A673 (cell line): ENCODE measurements around the gene IP6K1. TPM values are rescaled to one million over a fixed set of nuclear protein-coding genes. Genes with fewer than 3 reads are reported as not detected.

Source experiments
- BruUV-seq: library from RNA; stranded (reverse); fragments of 400-500 nt; replicated peaks from 2 replicates; lab custom pipeline; 2021; lab: Mats Ljungman, UMichigan
- CTCF ChIA-PET: fragments of 300-600 bp; sonication (Branson Sonifier 250); formaldehyde crosslinking; loops from one replicate; lab custom pipeline; 2022; ENCODE audit warnings: antibody characterized with exemption; lab: Charles Lee
- POLR2A ChIA-PET: fragments of 300-600 bp; sonication (Branson Sonifier 250); formaldehyde crosslinking; loops from one replicate; lab custom pipeline; 2022; ENCODE audit warnings: antibody characterized with exemption; ENCODE audit not compliant: low non-redundant PET; lab: Charles Lee
- DNase-seq: peaks from one replicate; pipeline ENCODE4 v3.0.0-alpha.2; 2015; ENCODE audit warnings: low spot score
- H3K27ac ChIP-seq: fragments of 200-600 bp; sonication (generic); 2 replicates; pipeline ENCODE4 v1.5.1; 2016; ENCODE audit warnings: mixed run types, low read depth, mild to moderate bottlenecking, mixed read lengths, antibody characterized with exemption, low read length; ENCODE audit not compliant: poor library complexity, severe bottlenecking
- H3K27me3 ChIP-seq: fragments of 200-600 bp; sonication (generic); replicated peaks from 2 replicates; pipeline ENCODE4 v1.6.1; 2017; ENCODE audit warnings: mixed run types, low read depth, mild to moderate bottlenecking, mixed read lengths, antibody characterized with exemption, low read length; ENCODE audit not compliant: insufficient read depth, poor library complexity
- H3K36me3 ChIP-seq: fragments of 200-600 bp; sonication (generic); 2 replicates; pipeline ENCODE4 v1.6.1; 2016; ENCODE audit warnings: mixed run types, mild to moderate bottlenecking, mixed read lengths, antibody characterized with exemption, low read length; ENCODE audit not compliant: insufficient read depth, poor library complexity, severe bottlenecking
- H3K4me1 ChIP-seq: fragments of 200-600 bp; sonication (generic); 2 replicates; pipeline ENCODE4 v1.6.1; 2017; ENCODE audit warnings: mixed run types, mild to moderate bottlenecking, mixed read lengths, antibody characterized with exemption, low read length; ENCODE audit not compliant: insufficient read depth, poor library complexity, severe bottlenecking
- H3K4me3 ChIP-seq: fragments of 200-600 bp; sonication (generic); 2 replicates; pipeline ENCODE4 v1.5.1; 2016; ENCODE audit warnings: low read depth, mixed run types, mild to moderate bottlenecking, mixed read lengths, low read length; ENCODE audit not compliant: poor library complexity, severe bottlenecking
- H3K9me3 ChIP-seq: fragments of 200-600 bp; sonication (generic); 2 replicates; pipeline ENCODE4 v1.6.1; 2016; ENCODE audit warnings: mixed run types, low read depth, mild to moderate bottlenecking, mixed read lengths, antibody characterized with exemption, low read length; ENCODE audit not compliant: poor library complexity, severe bottlenecking
- CTCF ChIP-seq: fragments of 300-800, 200-600 bp; sonication (generic); conservative IDR thresholded peaks from 2 replicates; pipeline ENCODE4 v1.5.1; 2017; ENCODE audit warnings: low read depth, mild to moderate bottlenecking, antibody characterized with exemption, low read length, moderate library complexity, mixed read lengths
- EZH2 ChIP-seq: fragments of 200-600 bp; sonication (generic); IDR thresholded peaks from 2 replicates; pipeline ENCODE4 v1.6.1; 2017; ENCODE audit warnings: borderline replicate concordance, low read depth, mild to moderate bottlenecking, mixed read lengths, antibody characterized with exemption, low read length; ENCODE audit not compliant: poor library complexity, severe bottlenecking
- intact Hi-C: fragments of 100-400 bp; cut with micrococcal nuclease; formaldehyde crosslinking; loops from one replicate; pipeline ENCODE4 v1.10.0; 2022; ENCODE audit not compliant: unreplicated experiment
- microRNA-seq: library from miRNA; unstranded; fragments of <30 nt; microRNA quantifications from one replicate; pipeline ENCODE4 v1.2.0, GENCODE V29; 2021
- total RNA-seq: library from RNA; stranded (reverse); gene quantifications from 2 replicates; pipeline ENCODE4 v1.2.3, GENCODE V29; 2021

Gene IP6K1
- total RNA-seq, 1 experiment from 2014 or later: 29.0 TPM

GRCh38 chr3:49674497-49674983 lies 111.8 kb downstream of the IP6K1 start:
- peak overlapping the region; percentile 69 for H3K4me3 ChIP-seq
- peaks cover 2% of the 10 kb centered on the region for H3K36me3 ChIP-seq
- DNase-seq: no peak
- H3K9me3 ChIP-seq: no peaks in the 10 kb centered on the region
- H3K27ac ChIP-seq: peak overlapping the region; percentile 90
- H3K27me3 ChIP-seq: no peaks in the 10 kb centered on the region
- ChIA-PET POLR2A (no interaction called here), CTCF (no interaction called here)
- H3K4me1 ChIP-seq: no peaks in the 10 kb centered on the region
- TF ChIP-seq EZH2: no peak
- TF ChIP-seq CTCF: no peak
- intact Hi-C loops: no loop called here
- BruUV-seq: no TSS peak

Small RNA genes lying within 50 kb of the gene (microRNA-seq; reads per million reads assigned to microRNA genes)
- 0.81 reads per million for gene MIR5193

Other genes with a start within 250 kb of the IP6K1 start
- 1.1 and 1.4 TPM in 2 replicates for gene BSN, start 232.1 kb downstream of the IP6K1 start, total RNA-seq
- gene APEH, start 112.2 kb downstream of the IP6K1 start, total RNA-seq: 64.9 and 67.4 TPM in 2 replicates
- 3.7 and 4.5 TPM in 2 replicates for gene MST1, start 97.1 kb downstream of the IP6K1 start, total RNA-seq
- 31.0 and 31.5 TPM in 2 replicates for gene RNF123, start 97.0 kb downstream of the IP6K1 start, total RNA-seq
- gene AMIGO3, start 66.9 kb downstream of the IP6K1 start, total RNA-seq: 0.28 TPM in 1 of 2 replicates, not detected in the other
- gene GMPPB, start 62.6 kb downstream of the IP6K1 start, total RNA-seq: 15.2 and 16.6 TPM in 2 replicates
- gene CDHR4, start 13.3 kb upstream of the IP6K1 start, total RNA-seq: 0.48 TPM in 1 of 2 replicates, not detected in the other
- gene INKA1, start 16.7 kb upstream of the IP6K1 start, total RNA-seq: 7.1 and 13.8 TPM in 2 replicates
- gene UBA7, start 27.4 kb upstream of the IP6K1 start, total RNA-seq: 2.2 and 3.8 TPM in 2 replicates
- 17.8 and 18.8 TPM in 2 replicates for gene TRAIP, start 70.0 kb upstream of the IP6K1 start, total RNA-seq
- 5.4 and 6.5 TPM in 2 replicates for gene CAMKV, start 83.4 kb upstream of the IP6K1 start, total RNA-seq
- gene MST1R, start 117.3 kb upstream of the IP6K1 start, total RNA-seq: not detected in 2 replicates
- gene MON1A, start 143.3 kb upstream of the IP6K1 start, total RNA-seq: 7.5 and 7.7 TPM in 2 replicates
- gene RBM6, start 153.6 kb upstream of the IP6K1 start, total RNA-seq: 55.9 and 64.3 TPM in 2 replicates